HL-60 (cell line): ENCODE measurements around the gene TMEM163.

Experiments used
- DNase-seq, 2 experiments: peaks; one replicate each; pipeline ENCODE4 v3.0.0-alpha.2; 2010 to 2020; ENCODE audit warnings: low read depth in 1 of 2, low spot score in 1 of 2
- H3K27ac ChIP-seq: fragments of 250-450 bp; sonication (Bioruptor Pico); replicated peaks from 2 replicates; pipeline ENCODE4 v1.5.1; 2020; ENCODE audit warnings: mild to moderate bottlenecking, moderate library complexity
- H3K27me3 ChIP-seq: fragments of 250-450 bp; sonication (Bioruptor Pico); 2 replicates; pipeline ENCODE4 v1.5.1; 2021; ENCODE audit warnings: mild to moderate bottlenecking, moderate library complexity; ENCODE audit not compliant: insufficient read depth, poor library complexity, severe bottlenecking
- H3K4me3 ChIP-seq: replicated peaks from 2 replicates; pipeline ENCODE4 v1.5.1; 2011; ENCODE audit warnings: mild to moderate bottlenecking, control low read depth, low read length; ENCODE audit not compliant: insufficient read depth
- CTCF ChIP-seq: IDR thresholded peaks from one replicate; pipeline ENCODE4 v1.5.1; 2011; ENCODE audit warnings: low read length, control low read depth, inconsistent platforms; ENCODE audit not compliant: insufficient read depth
- GABPA ChIP-seq: IDR thresholded peaks from 2 replicates; pipeline ENCODE4 v1.6.1; 2012; ENCODE audit warnings: low read depth
- POLR2AphosphoS5 ChIP-seq: IDR thresholded peaks from 2 replicates; pipeline ENCODE4 v1.6.1; 2012; ENCODE audit warnings: low read depth
- REST ChIP-seq: IDR thresholded peaks from 2 replicates; pipeline ENCODE4 v1.6.1; 2012; ENCODE audit warnings: low read depth; ENCODE audit not compliant: insufficient replicate concordance
- SPI1 ChIP-seq: IDR thresholded peaks from 2 replicates; pipeline ENCODE4 v1.6.1; 2012; ENCODE audit warnings: low read depth, mild to moderate bottlenecking, borderline replicate concordance

The TMEM163 gene

GRCh38 chr2:134553657-134554056 lies 165.1 kb downstream of the TMEM163 start:
- no peak overlapping the region for H3K27ac ChIP-seq
- H3K4me3 ChIP-seq = no peak overlapping the region
- DNase-seq = no peak
- TF ChIP-seq REST (no peak), SPI1 (no peak), CTCF (no peak), POLR2AphosphoS5 (no peak), GABPA (no peak)
- no peaks in the 10 kb centered on the region for H3K27me3 ChIP-seq

GRCh38 chr2:134550566-134551164 lies 168.1 kb downstream of the TMEM163 start:
- H3K27me3 ChIP-seq = no peaks in the 10 kb centered on the region
- DNase-seq = no peak
- no peak overlapping the region for H3K4me3 ChIP-seq
- H3K27ac ChIP-seq = no peak overlapping the region
- no peak for TF ChIP-seq GABPA
- no peak for TF ChIP-seq REST
- no peak for TF ChIP-seq SPI1
- TF ChIP-seq POLR2AphosphoS5 = no peak
- TF ChIP-seq CTCF = no peak

- DNase-seq = no peak
- no peak overlapping the region for H3K27ac ChIP-seq
- TF ChIP-seq CTCF (no peak), SPI1 (no peak), REST (no peak), POLR2AphosphoS5 (no peak), GABPA (no peak)
- no peak overlapping the region for H3K4me3 ChIP-seq
- peaks cover 3% of the 10 kb centered on the region for H3K27me3 ChIP-seq
Observed at GRCh38 chr2:134549104-134549503, 169.7 kb downstream of the TMEM163 start.
